Liver (tissue), 3 donors: ENCODE results near the gene NOM1.

Experiments
- SP1 ChIP-seq: IDR thresholded peaks from 2 replicates; pipeline ENCODE4 v1.6.1; 2018; ENCODE audit warnings: antibody characterized with exemption, mild to moderate bottlenecking
- TF ChIP-seq, protein P1 (sequence below): fragments of 150-350 bp; IDR thresholded peaks from 2 replicates; pipeline ENCODE4 v1.5.1; 2017; ENCODE audit warnings: improper control_type of control experiment, low read depth, low read length; ENCODE audit not compliant: missing input control
- donor health status: healthy.
- donor health status: healthy.

GRCh38 chr7:157021871-157022680 is 72.6 kb downstream of the NOM1 start:
- TF ChIP-seq SP1, result no peak
- TF ChIP-seq, protein P1, sequence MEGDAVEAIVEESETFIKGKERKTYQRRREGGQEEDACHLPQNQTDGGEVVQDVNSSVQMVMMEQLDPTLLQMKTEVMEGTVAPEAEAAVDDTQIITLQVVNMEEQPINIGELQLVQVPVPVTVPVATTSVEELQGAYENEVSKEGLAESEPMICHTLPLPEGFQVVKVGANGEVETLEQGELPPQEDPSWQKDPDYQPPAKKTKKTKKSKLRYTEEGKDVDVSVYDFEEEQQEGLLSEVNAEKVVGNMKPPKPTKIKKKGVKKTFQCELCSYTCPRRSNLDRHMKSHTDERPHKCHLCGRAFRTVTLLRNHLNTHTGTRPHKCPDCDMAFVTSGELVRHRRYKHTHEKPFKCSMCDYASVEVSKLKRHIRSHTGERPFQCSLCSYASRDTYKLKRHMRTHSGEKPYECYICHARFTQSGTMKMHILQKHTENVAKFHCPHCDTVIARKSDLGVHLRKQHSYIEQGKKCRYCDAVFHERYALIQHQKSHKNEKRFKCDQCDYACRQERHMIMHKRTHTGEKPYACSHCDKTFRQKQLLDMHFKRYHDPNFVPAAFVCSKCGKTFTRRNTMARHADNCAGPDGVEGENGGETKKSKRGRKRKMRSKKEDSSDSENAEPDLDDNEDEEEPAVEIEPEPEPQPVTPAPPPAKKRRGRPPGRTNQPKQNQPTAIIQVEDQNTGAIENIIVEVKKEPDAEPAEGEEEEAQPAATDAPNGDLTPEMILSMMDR, result no peak
